SK-N-SH treated with all-trans-retinoic acid at 6 μM for 48 hours (cell line): Measurements from ENCODE around the gene YTHDC2.
A peak's percentile ranks its signal among the peaks of the same experiment; 100 is the strongest.

ENCODE experiments used
- ATAC-seq: fragments of 200-7000 bp; cut with Tn5 transposase; 3 replicates; pipeline ENCODE4 v1.9.1; 2020; ENCODE audit warnings: mild to moderate bottlenecking, moderate library complexity
- BACH2 ChIP-seq: fragments of 250-450 bp; sonication (Bioruptor Pico); IDR thresholded peaks from 2 replicates; pipeline ENCODE4 v1.9.0; 2021; ENCODE audit warnings: mild to moderate bottlenecking, borderline replicate concordance
- CSDC2 ChIP-seq: fragments of 250-450 bp; sonication (Bioruptor Pico); IDR thresholded peaks from 2 replicates; pipeline ENCODE4 v1.5.0; 2020; ENCODE audit warnings: mild to moderate bottlenecking, moderate library complexity
- ESRRG ChIP-seq: fragments of 250-450 bp; sonication (Bioruptor Pico); IDR thresholded peaks from 2 replicates; pipeline ENCODE4 v1.6.1; 2021; ENCODE audit warnings: mild to moderate bottlenecking
- GLIS3 ChIP-seq: fragments of 250-450 bp; sonication (Bioruptor Pico); IDR thresholded peaks from 2 replicates; pipeline ENCODE4 v1.5.0; 2020; ENCODE audit warnings: mild to moderate bottlenecking, moderate library complexity
- ISL1 ChIP-seq: fragments of 250-450 bp; sonication (Bioruptor Pico); IDR thresholded peaks from 2 replicates; pipeline ENCODE4 v2.1.2; 2022; ENCODE audit warnings: mild to moderate bottlenecking, moderate library complexity
- OSR1 ChIP-seq: fragments of 250-450 bp; sonication (Bioruptor Pico); IDR thresholded peaks from 2 replicates; pipeline ENCODE4 v1.8.0; 2022; ENCODE audit warnings: moderate library complexity, mild to moderate bottlenecking, inconsistent platforms
- PPARA ChIP-seq: fragments of 250-450 bp; sonication (Bioruptor Pico); IDR thresholded peaks from 2 replicates; pipeline ENCODE4 v1.5.0; 2020; ENCODE audit warnings: mild to moderate bottlenecking, borderline replicate concordance
- RARB ChIP-seq: fragments of 250-450 bp; sonication (Bioruptor Pico); IDR thresholded peaks from 2 replicates; pipeline ENCODE4 v1.8.0; 2021; ENCODE audit warnings: mild to moderate bottlenecking, moderate library complexity
- SNAI2 ChIP-seq: fragments of 250-450 bp; sonication (Bioruptor Pico); IDR thresholded peaks from 2 replicates; pipeline ENCODE4 v1.5.0; 2020; ENCODE audit warnings: mild to moderate bottlenecking, moderate library complexity
- TCF4 ChIP-seq: fragments of 250-450 bp; sonication (Bioruptor Pico); IDR thresholded peaks from 2 replicates; pipeline ENCODE4 v1.8.0; 2021; ENCODE audit warnings: mild to moderate bottlenecking, moderate library complexity, borderline replicate concordance
- TOX ChIP-seq: fragments of 250-450 bp; sonication (Bioruptor Pico); IDR thresholded peaks from 2 replicates; pipeline ENCODE4 v1.8.0; 2021; ENCODE audit warnings: mild to moderate bottlenecking, moderate library complexity, borderline replicate concordance
- ZC3H10 ChIP-seq: fragments of 250-450 bp; sonication (Bioruptor Pico); IDR thresholded peaks from 2 replicates; pipeline ENCODE4 v1.5.1; 2021; ENCODE audit warnings: mild to moderate bottlenecking, moderate library complexity
- ZFP3 ChIP-seq: fragments of 250-450 bp; sonication (Bioruptor Pico); IDR thresholded peaks from 2 replicates; pipeline ENCODE4 v1.5.0; 2020; ENCODE audit warnings: mild to moderate bottlenecking, moderate library complexity
- ZFP30 ChIP-seq: fragments of 450-650 bp; formaldehyde crosslinking; IDR thresholded peaks from 2 replicates; pipeline ENCODE4 v1.5.0; 2022; ENCODE audit warnings: mild to moderate bottlenecking, moderate library complexity
- ZNF565 ChIP-seq: fragments of 450-650 bp; formaldehyde crosslinking; conservative IDR thresholded peaks from 2 replicates; pipeline ENCODE4 v1.5.0; 2020; ENCODE audit warnings: low read depth, mild to moderate bottlenecking, moderate library complexity
- ZNF8 ChIP-seq: fragments of 450-650 bp; formaldehyde crosslinking; IDR thresholded peaks from 2 replicates; pipeline ENCODE4 v1.5.0; 2020; ENCODE audit warnings: mild to moderate bottlenecking, moderate library complexity
- TF ChIP-seq, protein P1 (sequence below): fragments of 250-450 bp; sonication (Bioruptor Pico); IDR thresholded peaks from 2 replicates; pipeline ENCODE4 v1.5.0; 2020; ENCODE audit warnings: mild to moderate bottlenecking, moderate library complexity
- TF ChIP-seq, protein P2 (sequence below): fragments of 250-450 bp; sonication (Bioruptor Pico); IDR thresholded peaks from 2 replicates; pipeline ENCODE4 v1.5.1; 2021; ENCODE audit warnings: mild to moderate bottlenecking, moderate library complexity
- TF ChIP-seq, protein P3 (sequence below): fragments of 250-450 bp; sonication (Bioruptor Pico); IDR thresholded peaks from 2 replicates; pipeline ENCODE4 v1.8.0; 2021; ENCODE audit warnings: low read depth, mild to moderate bottlenecking, moderate library complexity, borderline replicate concordance
- TF ChIP-seq, protein P4 (sequence below): fragments of 250-450 bp; sonication (Bioruptor Pico); IDR thresholded peaks from 2 replicates; pipeline ENCODE4 v1.5.1; 2020; ENCODE audit warnings: low read depth, mild to moderate bottlenecking, moderate library complexity
- TF ChIP-seq, protein P5 (sequence below): fragments of 250-450 bp; sonication (Bioruptor Pico); IDR thresholded peaks from 2 replicates; pipeline ENCODE4 v1.8.0; 2020; ENCODE audit warnings: mild to moderate bottlenecking, moderate library complexity, borderline replicate concordance

YTHDC2 gene

DNA sequence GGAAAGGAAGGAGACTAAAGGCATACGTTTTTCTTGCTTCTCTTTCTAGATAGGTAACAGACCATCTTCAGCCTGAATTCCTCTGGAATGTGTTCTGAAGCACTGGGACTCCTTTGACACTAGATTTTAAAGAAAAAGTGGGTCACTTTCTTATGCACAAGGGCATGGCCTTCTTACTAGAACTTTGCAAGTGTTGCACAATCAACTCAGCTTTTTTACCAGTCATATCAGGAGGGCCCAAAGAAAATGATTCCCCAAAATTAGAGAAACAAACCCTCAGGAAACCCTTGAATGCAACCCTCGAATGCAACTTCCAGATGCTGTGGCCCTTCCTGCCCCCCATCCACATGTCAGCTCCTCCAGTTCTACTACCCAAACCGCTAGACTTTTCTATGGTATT lies 93.9 kb downstream of the YTHDC2 start:
- TF ChIP-seq, protein P1, sequence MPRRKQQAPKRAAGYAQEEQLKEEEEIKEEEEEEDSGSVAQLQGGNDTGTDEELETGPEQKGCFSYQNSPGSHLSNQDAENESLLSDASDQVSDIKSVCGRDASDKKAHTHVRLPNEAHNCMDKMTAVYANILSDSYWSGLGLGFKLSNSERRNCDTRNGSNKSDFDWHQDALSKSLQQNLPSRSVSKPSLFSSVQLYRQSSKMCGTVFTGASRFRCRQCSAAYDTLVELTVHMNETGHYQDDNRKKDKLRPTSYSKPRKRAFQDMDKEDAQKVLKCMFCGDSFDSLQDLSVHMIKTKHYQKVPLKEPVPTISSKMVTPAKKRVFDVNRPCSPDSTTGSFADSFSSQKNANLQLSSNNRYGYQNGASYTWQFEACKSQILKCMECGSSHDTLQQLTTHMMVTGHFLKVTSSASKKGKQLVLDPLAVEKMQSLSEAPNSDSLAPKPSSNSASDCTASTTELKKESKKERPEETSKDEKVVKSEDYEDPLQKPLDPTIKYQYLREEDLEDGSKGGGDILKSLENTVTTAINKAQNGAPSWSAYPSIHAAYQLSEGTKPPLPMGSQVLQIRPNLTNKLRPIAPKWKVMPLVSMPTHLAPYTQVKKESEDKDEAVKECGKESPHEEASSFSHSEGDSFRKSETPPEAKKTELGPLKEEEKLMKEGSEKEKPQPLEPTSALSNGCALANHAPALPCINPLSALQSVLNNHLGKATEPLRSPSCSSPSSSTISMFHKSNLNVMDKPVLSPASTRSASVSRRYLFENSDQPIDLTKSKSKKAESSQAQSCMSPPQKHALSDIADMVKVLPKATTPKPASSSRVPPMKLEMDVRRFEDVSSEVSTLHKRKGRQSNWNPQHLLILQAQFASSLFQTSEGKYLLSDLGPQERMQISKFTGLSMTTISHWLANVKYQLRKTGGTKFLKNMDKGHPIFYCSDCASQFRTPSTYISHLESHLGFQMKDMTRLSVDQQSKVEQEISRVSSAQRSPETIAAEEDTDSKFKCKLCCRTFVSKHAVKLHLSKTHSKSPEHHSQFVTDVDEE: no peak
- no peak for TF ChIP-seq ESRRG (CRISPR knock-in tag)
- TF ChIP-seq TCF4 (CRISPR knock-in tag): no peak
- TF ChIP-seq GLIS3 (CRISPR knock-in tag): no peak
- TF ChIP-seq ZNF565 (CRISPR knock-in tag): no peak
- TF ChIP-seq CSDC2: no peak
- TF ChIP-seq ZFP3 (CRISPR knock-in tag): no peak
- TF ChIP-seq, protein P2, sequence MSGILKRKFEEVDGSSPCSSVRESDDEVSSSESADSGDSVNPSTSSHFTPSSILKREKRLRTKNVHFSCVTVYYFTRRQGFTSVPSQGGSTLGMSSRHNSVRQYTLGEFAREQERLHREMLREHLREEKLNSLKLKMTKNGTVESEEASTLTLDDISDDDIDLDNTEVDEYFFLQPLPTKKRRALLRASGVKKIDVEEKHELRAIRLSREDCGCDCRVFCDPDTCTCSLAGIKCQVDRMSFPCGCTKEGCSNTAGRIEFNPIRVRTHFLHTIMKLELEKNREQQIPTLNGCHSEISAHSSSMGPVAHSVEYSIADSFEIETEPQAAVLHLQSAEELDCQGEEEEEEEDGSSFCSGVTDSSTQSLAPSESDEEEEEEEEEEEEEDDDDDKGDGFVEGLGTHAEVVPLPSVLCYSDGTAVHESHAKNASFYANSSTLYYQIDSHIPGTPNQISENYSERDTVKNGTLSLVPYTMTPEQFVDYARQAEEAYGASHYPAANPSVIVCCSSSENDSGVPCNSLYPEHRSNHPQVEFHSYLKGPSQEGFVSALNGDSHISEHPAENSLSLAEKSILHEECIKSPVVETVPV (CRISPR knock-in tag): no peak
- TF ChIP-seq, protein P3, sequence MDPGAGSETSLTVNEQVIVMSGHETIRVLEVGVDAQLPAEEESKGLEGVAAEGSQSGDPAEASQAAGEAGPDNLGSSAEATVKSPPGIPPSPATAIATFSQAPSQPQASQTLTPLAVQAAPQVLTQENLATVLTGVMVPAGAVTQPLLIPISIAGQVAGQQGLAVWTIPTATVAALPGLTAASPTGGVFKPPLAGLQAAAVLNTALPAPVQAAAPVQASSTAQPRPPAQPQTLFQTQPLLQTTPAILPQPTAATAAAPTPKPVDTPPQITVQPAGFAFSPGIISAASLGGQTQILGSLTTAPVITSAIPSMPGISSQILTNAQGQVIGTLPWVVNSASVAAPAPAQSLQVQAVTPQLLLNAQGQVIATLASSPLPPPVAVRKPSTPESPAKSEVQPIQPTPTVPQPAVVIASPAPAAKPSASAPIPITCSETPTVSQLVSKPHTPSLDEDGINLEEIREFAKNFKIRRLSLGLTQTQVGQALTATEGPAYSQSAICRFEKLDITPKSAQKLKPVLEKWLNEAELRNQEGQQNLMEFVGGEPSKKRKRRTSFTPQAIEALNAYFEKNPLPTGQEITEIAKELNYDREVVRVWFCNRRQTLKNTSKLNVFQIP (CRISPR knock-in tag): no peak
- TF ChIP-seq PPARA (CRISPR knock-in tag): no peak
- TF ChIP-seq, protein P4, sequence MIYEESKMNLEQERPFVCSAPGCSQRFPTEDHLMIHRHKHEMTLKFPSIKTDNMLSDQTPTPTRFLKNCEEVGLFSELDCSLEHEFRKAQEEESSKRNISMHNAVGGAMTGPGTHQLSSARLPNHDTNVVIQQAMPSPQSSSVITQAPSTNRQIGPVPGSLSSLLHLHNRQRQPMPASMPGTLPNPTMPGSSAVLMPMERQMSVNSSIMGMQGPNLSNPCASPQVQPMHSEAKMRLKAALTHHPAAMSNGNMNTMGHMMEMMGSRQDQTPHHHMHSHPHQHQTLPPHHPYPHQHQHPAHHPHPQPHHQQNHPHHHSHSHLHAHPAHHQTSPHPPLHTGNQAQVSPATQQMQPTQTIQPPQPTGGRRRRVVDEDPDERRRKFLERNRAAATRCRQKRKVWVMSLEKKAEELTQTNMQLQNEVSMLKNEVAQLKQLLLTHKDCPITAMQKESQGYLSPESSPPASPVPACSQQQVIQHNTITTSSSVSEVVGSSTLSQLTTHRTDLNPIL (CRISPR knock-in tag): no peak
- no peak for TF ChIP-seq OSR1 (CRISPR knock-in tag)
- TF ChIP-seq ZNF8: no peak
- no peak for ATAC-seq

DNA sequence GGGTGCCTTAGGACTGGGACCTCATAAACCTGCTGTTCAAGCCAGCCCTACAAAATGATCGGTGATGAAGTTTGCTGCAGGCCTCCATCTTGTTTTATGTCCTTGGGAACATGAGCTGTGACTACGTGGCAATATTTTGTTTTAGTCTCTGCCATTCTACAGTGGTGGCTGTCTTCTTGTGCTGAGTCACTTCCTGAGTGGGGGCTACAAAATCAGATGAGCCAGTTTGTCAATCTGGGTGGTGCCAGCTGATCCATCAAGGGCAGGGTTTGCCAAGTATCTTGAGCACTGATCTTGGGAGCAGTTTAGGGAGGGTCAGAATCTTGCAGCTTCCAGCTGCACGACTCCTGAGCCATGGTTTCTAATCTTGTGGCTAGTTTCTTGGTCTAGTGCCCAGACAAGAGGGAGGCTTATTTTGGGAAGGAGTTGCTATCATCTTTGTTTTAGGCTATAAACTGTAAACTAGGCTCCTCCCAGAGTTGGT lies 94.7 kb downstream of the YTHDC2 start:
- TF ChIP-seq ZC3H10 (CRISPR knock-in tag): no peak
- TF ChIP-seq, protein P5, sequence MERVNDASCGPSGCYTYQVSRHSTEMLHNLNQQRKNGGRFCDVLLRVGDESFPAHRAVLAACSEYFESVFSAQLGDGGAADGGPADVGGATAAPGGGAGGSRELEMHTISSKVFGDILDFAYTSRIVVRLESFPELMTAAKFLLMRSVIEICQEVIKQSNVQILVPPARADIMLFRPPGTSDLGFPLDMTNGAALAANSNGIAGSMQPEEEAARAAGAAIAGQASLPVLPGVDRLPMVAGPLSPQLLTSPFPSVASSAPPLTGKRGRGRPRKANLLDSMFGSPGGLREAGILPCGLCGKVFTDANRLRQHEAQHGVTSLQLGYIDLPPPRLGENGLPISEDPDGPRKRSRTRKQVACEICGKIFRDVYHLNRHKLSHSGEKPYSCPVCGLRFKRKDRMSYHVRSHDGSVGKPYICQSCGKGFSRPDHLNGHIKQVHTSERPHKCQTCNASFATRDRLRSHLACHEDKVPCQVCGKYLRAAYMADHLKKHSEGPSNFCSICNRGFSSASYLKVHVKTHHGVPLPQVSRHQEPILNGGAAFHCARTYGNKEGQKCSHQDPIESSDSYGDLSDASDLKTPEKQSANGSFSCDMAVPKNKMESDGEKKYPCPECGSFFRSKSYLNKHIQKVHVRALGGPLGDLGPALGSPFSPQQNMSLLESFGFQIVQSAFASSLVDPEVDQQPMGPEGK (CRISPR knock-in tag): no peak
- no peak for TF ChIP-seq PPARA (CRISPR knock-in tag)
- no peak for TF ChIP-seq ZNF565 (CRISPR knock-in tag)
- no peak for TF ChIP-seq SNAI2
- TF ChIP-seq ISL1 (CRISPR knock-in tag): no peak
- no peak for TF ChIP-seq BACH2 (CRISPR knock-in tag)
- TF ChIP-seq, protein P2 (CRISPR knock-in tag): no peak
- no peak for TF ChIP-seq ZFP30 (CRISPR knock-in tag)
- TF ChIP-seq TOX (CRISPR knock-in tag): no peak
- TF ChIP-seq ZNF8: no peak
- no peak for ATAC-seq

DNA sequence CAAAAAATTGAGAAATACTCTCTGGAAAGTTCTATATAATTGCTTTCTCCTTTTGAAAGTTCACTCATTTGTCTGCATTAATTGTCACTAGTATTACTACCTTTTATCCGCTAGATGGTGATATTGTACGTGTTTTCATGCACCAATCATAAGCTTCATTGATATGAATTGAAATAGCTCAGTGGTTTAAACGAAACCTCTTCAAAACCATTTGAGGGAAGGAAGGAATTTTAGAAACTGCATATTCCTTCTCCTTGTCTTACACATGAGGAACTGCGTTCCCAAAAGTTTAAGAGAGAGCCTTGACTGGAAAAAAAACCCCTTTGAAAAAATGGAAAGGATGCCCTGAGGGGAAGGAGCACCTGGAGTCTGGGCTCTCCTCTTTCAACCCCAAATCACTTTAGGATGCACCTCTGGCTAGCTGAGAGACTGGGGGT lies 98.6 kb downstream of the YTHDC2 start:
- ATAC-seq: peak; percentile 88
- TF ChIP-seq, protein P2 (CRISPR knock-in tag): no peak
- TF ChIP-seq ZFP3 (CRISPR knock-in tag) (no peak), ISL1 (CRISPR knock-in tag) (no peak), ZFP30 (CRISPR knock-in tag) (no peak), GLIS3 (CRISPR knock-in tag) (no peak), ESRRG (CRISPR knock-in tag) (no peak), ZC3H10 (CRISPR knock-in tag) (no peak), SNAI2 (no peak), ZNF8 (no peak), TOX (CRISPR knock-in tag) (no peak), RARB (CRISPR knock-in tag) (no peak)
- TF ChIP-seq, protein P1: no peak
